Measurements from ENCODE around the gene TNXB. TPM values are rescaled to one million over a fixed set of nuclear protein-coding genes. Genes with fewer than 3 reads are reported as not detected.

The TNXB gene
- total and polyA plus RNA-seq, 9 of the 15 experiments (the other 6 are each of a cell fraction or from before 2014, with no cell fraction given), result 0.14 to 28.1 (median 12.4) TPM

GRCh38 chr6:32047855-32048766, 61.0 kb downstream of the TNXB start (continued):
- TF ChIP-seq CUX1 (CRISPR knock-in tag; IDR thresholded peaks at IDR 0.05) (no peak), NFE2 (IDR thresholded peaks at IDR 0.05; ENCODE audit: low read depth) (no peak), TRIM25 (IDR thresholded peaks at IDR 0.05; ENCODE audit: borderline replicate concordance) (no peak), ZNF324 (CRISPR knock-in tag; IDR thresholded peaks at IDR 0.05) (no peak), MEF2A (IDR thresholded peaks at IDR 0.05; ENCODE audit: control insufficient read depth, low read depth, low read length) (no peak), ARID1B (IDR thresholded peaks at IDR 0.05) (no peak; the same call in 1 of the 2 replicates)
- TF ChIP-seq, protein P1, sequence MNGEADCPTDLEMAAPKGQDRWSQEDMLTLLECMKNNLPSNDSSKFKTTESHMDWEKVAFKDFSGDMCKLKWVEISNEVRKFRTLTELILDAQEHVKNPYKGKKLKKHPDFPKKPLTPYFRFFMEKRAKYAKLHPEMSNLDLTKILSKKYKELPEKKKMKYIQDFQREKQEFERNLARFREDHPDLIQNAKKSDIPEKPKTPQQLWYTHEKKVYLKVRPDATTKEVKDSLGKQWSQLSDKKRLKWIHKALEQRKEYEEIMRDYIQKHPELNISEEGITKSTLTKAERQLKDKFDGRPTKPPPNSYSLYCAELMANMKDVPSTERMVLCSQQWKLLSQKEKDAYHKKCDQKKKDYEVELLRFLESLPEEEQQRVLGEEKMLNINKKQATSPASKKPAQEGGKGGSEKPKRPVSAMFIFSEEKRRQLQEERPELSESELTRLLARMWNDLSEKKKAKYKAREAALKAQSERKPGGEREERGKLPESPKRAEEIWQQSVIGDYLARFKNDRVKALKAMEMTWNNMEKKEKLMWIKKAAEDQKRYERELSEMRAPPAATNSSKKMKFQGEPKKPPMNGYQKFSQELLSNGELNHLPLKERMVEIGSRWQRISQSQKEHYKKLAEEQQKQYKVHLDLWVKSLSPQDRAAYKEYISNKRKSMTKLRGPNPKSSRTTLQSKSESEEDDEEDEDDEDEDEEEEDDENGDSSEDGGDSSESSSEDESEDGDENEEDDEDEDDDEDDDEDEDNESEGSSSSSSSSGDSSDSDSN (IDR thresholded peaks at IDR 0.05; ENCODE audit: borderline replicate concordance in 1 of 2, low read depth in 2 of 2, low read length in 2 of 2), result no peak

All from K562 (cell line).